SH-SY5Y (cell line): ENCODE data around the gene TRIM29.

Source experiments
- GATA2 ChIP-seq: IDR thresholded peaks from 2 replicates; pipeline ENCODE4 v1.6.1; 2011; ENCODE audit warnings: mild to moderate bottlenecking, low read depth, low read length
- GATA3 ChIP-seq: IDR thresholded peaks from 2 replicates; pipeline ENCODE4 v1.6.1; 2011; ENCODE audit warnings: low read depth, mild to moderate bottlenecking, low read length, moderate library complexity

DNA sequence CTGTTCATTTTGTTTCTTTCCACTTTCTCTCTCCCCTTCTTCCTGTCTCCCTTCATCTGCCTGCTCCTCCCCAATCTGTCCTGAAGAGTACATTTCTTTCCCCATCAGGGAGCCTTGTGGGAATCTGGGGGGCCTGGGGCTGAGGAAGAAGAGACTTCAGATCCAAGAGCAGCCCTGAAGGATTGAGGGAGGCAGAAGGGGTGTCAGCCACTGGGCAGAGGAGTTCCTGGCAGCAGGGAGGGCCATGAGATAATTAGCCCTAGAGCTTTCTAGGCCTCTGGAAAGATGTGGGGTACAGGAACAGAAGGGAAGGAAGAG, 48.5 kb upstream of the TRIM29 start:
- TF ChIP-seq GATA2, result no peak
- no peak for TF ChIP-seq GATA3
